RPMI7951 (cell line): ENCODE results near the gene USF3. TPM values are rescaled to one million over a fixed set of nuclear protein-coding genes. Genes with fewer than 3 reads are reported as not detected.

Source experiments
- DNase-seq: peaks from one replicate; pipeline ENCODE4 v3.0.0-alpha.2; 2012; ENCODE audit warnings: low read depth
- total RNA-seq: library from RNA; depleted of rRNA; stranded (reverse); fragments of >200 nt; shearing (Covaris generic); gene quantifications from 2 replicates; pipeline ENCODE4 v1.2.3, GENCODE V29; 2014

USF3 gene
- total RNA-seq, 1 experiment from 2014 or later = 10.6 TPM

DNA sequence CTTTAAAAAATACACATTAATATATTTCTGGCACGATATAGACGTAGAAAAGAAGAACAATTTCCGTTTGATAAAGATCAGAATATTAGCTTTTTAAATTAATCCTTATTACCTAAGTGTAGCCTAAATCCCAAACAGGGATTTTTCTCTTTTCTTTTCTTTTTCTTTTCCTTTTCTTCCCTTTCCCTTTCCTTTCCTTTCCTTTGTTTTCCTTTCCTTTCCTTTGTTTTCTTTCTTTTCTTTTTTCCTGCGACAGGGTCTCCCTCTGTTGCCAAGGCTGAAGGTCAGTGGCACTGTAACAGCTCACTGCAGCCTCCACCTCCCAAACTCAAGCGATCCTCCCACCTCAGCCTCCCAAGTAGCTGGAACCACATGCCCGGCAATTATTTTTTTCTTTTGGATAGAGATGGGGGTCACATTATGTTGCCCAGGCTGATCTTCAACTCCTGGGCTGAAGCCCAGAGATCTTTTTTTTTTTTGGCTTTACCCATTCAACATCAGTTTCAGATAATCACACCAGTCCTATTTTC lies 1.8 kb upstream of the USF3 start:
- DNase-seq = no peak

GRCh38 chr3:113697500-113698090 lies 1.2 kb upstream of the USF3 start:
- DNase-seq = no peak

DNA sequence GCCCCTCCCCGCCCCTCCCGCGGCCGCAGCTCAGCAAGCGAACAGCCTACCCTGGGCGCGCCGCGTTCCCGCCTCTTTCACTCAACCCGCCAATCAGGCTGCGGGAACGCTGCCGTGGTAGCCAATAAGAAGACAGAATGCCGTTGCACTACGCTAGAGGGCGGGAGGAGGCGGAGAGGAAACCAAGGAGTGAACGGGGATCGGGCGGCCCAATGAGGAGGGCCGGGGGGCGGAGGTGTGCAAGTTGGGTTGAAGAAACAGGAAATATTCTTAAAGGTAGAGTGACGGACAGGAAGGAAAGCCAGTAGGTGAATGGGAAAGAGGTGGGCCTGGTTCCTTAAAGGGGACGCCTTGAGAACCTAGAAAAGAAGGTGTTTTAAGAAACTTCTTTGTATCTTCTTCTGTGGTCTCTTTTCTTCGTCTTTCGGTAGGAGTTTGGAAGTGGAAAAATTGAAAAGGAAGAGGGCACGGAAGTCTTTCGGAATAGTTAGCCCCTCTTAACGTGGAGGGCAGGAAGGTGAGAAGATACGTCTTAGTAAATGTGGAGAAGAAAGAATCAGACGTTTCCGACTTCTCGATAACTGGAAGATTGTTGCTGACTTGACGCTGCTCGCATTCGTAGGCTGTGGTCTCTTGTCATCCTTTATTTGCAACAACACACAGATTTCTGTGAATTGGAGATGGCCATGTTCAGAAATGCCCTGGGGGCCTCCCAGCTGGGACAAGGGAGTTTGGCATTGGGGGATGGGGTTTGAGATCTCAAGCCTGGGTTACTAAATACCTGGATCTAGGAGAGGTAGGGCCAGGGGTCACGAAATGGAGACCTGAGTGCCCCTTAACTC lies 437 bp upstream of the USF3 start:
- DNase-seq = peak; percentile 99

- no peak for DNase-seq
These were observed 1.0 kb downstream of the USF3 start for GRCh38 chr3:113695431-113695785.

DNA sequence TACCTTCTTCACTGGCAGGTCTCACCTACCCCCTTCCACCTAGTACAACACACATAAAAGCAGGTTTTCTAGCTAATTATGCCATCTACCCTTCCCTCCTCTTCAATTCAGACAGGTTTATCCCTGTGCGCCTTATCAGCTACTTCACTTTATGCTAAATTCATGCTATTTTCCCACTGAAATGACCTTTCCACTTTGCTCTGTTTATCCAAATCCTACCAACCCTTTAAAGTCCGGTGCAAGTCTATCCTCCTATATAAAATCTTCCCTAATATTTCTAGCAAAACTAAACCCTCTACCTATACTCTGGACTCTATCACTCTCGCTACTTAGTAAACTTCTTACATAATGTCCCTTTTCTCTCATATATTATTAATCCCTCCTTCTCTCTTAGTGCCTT lies 6.0 kb downstream of the USF3 start:
- DNase-seq = no peak

GRCh38 chr3:113685956-113686721 lies 10.3 kb downstream of the USF3 start:
- DNase-seq = peak; percentile 40

GRCh38 chr3:113685124-113685523 lies 11.3 kb downstream of the USF3 start:
- no peak for DNase-seq

DNA sequence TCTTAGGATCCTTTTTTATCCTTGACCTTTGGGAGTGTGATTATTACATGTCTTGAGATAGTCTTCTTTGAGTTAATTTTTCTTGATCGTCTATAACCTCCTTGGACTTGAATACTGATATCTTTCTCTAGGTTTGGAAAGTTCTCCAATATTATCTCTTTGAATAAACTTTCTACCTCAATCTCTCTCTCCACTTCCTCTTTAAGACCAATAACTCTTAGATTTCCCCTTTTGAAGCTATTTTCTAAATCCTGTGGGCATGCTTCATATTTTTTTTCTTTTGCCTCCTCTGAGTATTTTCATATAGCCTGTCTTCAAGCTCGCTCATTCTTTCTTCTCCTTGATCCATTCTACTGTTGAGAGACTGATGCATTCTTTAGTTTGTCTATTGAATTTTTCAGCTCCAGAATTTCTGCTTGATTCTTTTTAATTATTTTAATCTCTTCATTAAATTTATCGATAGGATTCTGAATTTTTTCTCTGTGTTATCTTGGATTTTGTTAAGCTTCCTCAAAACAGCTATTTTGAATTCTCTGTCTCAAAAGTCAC lies 12.1 kb downstream of the USF3 start:
- DNase-seq = no peak

DNA sequence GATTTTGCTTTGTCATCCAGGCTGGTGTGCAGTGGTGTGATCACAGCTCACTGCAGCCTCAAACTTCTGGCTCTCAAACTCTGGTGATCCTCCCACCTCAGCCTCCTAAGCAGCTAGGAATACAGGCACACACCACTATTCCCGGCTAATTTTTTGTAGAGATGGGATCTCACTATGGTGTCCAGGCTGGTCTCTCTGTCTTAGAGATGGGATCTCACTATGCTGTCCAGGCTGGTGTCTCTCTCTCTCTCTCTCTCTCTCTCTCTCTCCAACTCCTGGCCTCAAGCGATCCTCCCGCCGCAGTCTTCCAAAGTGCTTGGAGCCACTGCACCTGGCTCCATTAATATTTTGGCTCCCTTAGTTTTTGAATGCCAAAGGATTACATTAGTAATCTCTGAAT lies 17.7 kb downstream of the USF3 start:
- DNase-seq = no peak

- DNase-seq = no peak
These were observed 18.7 kb downstream of the USF3 start for GRCh38 chr3:113677737-113678136.

DNA sequence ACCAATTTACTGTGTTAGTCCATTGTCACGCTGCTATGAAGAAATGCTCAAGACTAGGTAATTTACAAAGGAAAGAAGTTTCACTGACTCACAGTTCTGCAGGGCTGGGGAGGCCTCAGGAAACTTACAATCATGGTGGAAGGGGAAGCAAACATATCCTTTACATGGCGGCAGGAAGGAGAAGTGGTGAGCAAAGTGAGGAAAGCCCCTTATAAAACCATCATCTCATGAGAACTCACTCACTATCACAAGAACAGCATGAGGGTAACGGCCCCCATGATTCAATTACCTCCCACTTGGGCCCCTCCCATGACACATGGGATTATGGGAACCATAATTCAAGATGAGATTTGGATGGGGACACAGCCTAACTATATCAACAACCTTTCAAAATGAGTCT lies 20.2 kb downstream of the USF3 start:
- no peak for DNase-seq

DNA sequence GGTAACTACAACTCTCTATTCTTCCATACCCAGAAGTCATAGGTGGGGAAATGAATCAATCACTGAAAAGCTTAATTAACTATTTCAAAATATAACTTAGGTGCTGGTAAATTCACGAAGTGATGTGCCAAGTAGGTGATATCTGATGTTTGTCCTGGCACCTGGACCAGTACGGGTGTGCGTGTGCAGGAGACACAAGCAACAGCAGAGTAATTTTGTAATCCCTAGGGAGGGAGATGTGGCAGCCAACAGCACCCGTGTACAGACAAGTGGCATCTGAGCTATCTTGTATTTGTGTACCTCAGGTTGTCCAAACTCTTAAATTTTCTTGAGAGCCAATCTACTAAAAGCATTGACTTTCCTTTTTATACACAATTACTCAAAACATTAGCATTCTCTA lies 22.8 kb downstream of the USF3 start:
- no peak for DNase-seq

- peak; percentile 31 for DNase-seq
These were observed 28.4 kb downstream of the USF3 start for GRCh38 chr3:113668015-113668414.

GRCh38 chr3:113664523-113665094 lies 31.8 kb downstream of the USF3 start:
- DNase-seq = no peak

- no peak for DNase-seq
These were observed 32.7 kb downstream of the USF3 start for GRCh38 chr3:113663761-113664160.

DNA sequence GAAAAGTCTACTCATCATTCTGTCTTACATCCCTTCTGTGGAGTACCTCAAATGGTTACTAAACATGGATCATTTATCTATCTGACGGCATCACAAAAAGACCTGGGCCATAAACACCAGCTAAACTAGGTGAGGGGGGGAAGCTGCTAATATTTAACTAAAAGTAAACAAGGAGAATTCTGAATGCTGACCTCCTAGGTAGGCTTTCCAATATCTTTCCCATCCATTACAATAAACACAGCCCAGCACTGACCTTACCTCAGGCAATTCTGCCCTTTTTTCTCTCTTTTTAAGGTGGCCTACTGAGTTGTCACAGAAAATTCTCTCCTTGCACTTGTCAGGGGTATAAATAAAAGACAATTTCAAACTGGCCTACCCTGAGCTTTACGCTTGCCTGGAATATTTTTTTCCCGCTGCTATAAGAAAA lies 33.1 kb downstream of the USF3 start:
- DNase-seq = no peak

DNA sequence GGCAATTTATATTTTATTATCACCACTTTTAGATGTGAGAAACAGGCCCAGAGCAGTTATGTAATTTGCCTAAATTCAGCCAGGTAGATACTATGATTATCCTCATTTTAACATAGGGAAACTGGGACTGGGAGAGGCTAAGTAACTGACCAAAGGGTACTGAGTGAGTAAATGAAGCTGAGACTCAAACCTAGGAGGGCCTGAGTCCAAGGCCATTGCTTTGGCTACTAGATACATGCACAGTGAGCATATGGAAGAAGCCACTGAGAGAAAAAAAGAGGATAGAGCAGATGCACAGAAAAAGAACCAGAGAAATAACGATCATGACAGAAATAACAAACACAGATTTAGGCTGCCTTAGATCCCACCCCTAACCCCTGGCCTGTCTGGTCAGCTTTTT lies 33.6 kb downstream of the USF3 start:
- DNase-seq = no peak

GRCh38 chr3:113660896-113661295 lies 35.5 kb downstream of the USF3 start:
- peak; percentile 59 for DNase-seq

- DNase-seq = no peak
These were observed 36.0 kb downstream of the USF3 start for GRCh38 chr3:113660458-113660857.

GRCh38 chr3:113659996-113660395 lies 36.4 kb downstream of the USF3 start:
- no peak for DNase-seq

DNA sequence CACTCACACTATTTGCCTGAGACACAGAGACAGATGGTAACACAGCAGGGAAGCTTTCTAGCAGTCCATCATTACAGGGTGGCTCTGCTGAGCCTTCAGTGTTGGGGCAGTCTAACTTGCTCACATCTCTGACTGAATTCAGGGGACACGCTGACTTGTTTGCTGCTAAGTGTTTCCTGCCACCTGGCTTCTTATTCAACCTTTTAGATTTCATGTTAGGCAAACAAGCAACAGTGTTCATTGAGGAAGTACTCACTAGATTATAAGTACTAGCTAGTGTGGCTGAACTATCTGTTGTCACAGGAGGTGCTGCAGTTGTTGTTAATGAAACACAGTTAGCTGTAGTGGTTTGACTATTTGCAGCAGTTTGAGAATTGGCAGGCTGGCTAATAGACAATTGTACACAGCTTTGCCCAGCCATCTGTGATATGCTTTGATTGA lies 37.3 kb downstream of the USF3 start:
- no peak for DNase-seq

GRCh38 chr3:113658107-113658506 lies 38.3 kb downstream of the USF3 start:
- DNase-seq = no peak
